IPS-18a (cell line): ENCODE measurements around the gene VPS54.
"Not testable (repeated sequence)": the region's sequence is repeated elsewhere in the genome, so short reads cannot be mapped to it uniquely, and the experiment has no call there.

Source experiments
- H3K27ac ChIP-seq: one replicate; pipeline ENCODE4 v1.5.1; 2013; ENCODE audit warnings: low read length
- H3K27me3 ChIP-seq: one replicate; pipeline ENCODE4 v1.6.1; 2013; ENCODE audit warnings: mild to moderate bottlenecking, low read length; ENCODE audit not compliant: control insufficient read depth, insufficient read depth
- H3K36me3 ChIP-seq: one replicate; pipeline ENCODE4 v1.6.1; 2013; ENCODE audit warnings: low read depth, low read length; ENCODE audit not compliant: control insufficient read depth
- H3K4me1 ChIP-seq: one replicate; pipeline ENCODE4 v1.6.1; 2013; ENCODE audit warnings: low read depth, low read length; ENCODE audit not compliant: control insufficient read depth
- H3K4me3 ChIP-seq: one replicate; pipeline ENCODE4 v1.5.1; 2013; ENCODE audit warnings: low read length
- H3K9ac ChIP-seq: one replicate; pipeline ENCODE4 v1.6.1; 2013; ENCODE audit warnings: mild to moderate bottlenecking, low read length, moderate library complexity
- H3K9me3 ChIP-seq: one replicate; pipeline ENCODE4 v1.6.1; 2013; ENCODE audit warnings: low read depth, low read length; ENCODE audit not compliant: control insufficient read depth

Gene VPS54

DNA sequence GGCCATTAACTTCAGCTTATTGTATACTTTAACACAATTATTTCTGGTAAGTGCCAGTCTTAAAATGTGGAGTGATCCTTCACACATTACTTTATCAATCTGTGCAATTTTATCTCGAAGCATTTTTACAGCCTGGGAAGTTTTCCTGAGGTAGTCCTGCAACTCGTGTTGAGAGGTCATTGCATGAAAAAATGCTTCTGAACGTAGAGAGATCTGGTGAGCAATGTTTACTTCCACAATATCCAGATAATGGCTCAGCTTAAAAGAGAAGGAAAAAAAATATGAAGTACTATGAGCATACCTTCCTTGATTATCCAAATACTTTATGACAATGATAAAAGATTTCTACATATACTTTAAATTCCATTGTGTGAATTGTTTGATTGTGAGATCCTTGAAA, 57.0 kb downstream of the VPS54 start:
- Histone ChIP-seq H3K27ac (no peak overlapping the region), H3K4me3 (no peak overlapping the region), H3K9ac (no peak overlapping the region), H3K27me3 (no peaks in the 10 kb centered on the region), H3K9me3 (no peaks in the 10 kb centered on the region), H3K4me1 (no peaks in the 10 kb centered on the region), H3K36me3 (peaks cover 10% of the 10 kb centered on the region)

DNA sequence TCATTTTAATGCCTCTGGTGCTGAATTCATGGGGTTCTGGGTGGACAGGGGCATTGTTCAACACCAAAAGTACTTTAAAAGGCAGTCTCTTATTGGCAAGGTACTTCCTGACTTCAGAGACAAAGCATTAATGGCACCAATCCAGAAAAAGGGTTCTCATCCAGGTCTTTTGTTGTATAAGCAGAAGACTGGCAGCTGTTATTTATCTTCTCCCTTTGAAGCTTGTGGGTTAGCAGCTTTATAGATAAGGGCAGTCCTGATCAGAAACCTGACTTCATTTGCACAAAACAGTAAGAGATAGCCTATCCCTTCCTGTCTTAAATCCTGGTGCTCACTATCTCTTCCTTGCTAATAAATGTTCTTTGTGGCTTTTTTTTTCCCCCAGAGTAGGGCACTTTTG, 68.8 kb downstream of the VPS54 start:
- Histone ChIP-seq H3K27me3 (no peaks in the 10 kb centered on the region), H3K9ac (no peak overlapping the region), H3K4me1 (no peaks in the 10 kb centered on the region), H3K27ac (no peak overlapping the region), H3K36me3 (no peaks in the 10 kb centered on the region), H3K9me3 (no peaks in the 10 kb centered on the region), H3K4me3 (no peak overlapping the region)

- H3K4me3 ChIP-seq, result no peak overlapping the region
- H3K36me3 ChIP-seq, result peaks cover 8% of the 10 kb centered on the region
Observed at GRCh38 chr2:63942788-63943187, 76.4 kb downstream of the VPS54 start.

GRCh38 chr2:63932104-63932503, 87.1 kb downstream of the VPS54 start:
- H3K27ac ChIP-seq, H3K4me3 ChIP-seq, H3K36me3 ChIP-seq, H3K9ac ChIP-seq, H3K27me3 ChIP-seq, H3K4me1 ChIP-seq, H3K9me3 ChIP-seq: not testable (repeated sequence)

More at GRCh38 chr2:63942788-63943187, 76.4 kb downstream of the VPS54 start:
- H3K9ac ChIP-seq, result no peak overlapping the region
- no peaks in the 10 kb centered on the region for H3K9me3 ChIP-seq
- no peak overlapping the region for H3K27ac ChIP-seq
- H3K4me1 ChIP-seq, result no peaks in the 10 kb centered on the region
- H3K27me3 ChIP-seq, result no peaks in the 10 kb centered on the region

- H3K27me3 ChIP-seq, result no peaks in the 10 kb centered on the region
- no peaks in the 10 kb centered on the region for H3K9me3 ChIP-seq
- no peaks in the 10 kb centered on the region for H3K36me3 ChIP-seq
Observed at GRCh38 chr2:63926815-63927214, 92.4 kb downstream of the VPS54 start.

GRCh38 chr2:63914311-63914710, 104.9 kb downstream of the VPS54 start:
- Histone ChIP-seq H3K27me3 (no peaks in the 10 kb centered on the region), H3K27ac (no peak overlapping the region), H3K4me1 (peaks cover 6% of the 10 kb centered on the region), H3K9ac (no peak overlapping the region), H3K4me3 (no peak overlapping the region), H3K9me3 (no peaks in the 10 kb centered on the region), H3K36me3 (peaks cover 25% of the 10 kb centered on the region)

More at GRCh38 chr2:63926815-63927214, 92.4 kb downstream of the VPS54 start:
- Histone ChIP-seq H3K9ac (no peak overlapping the region), H3K4me3 (no peak overlapping the region), H3K27ac (peak overlapping the region; percentile 30), H3K4me1 (peaks cover 9% of the 10 kb centered on the region)

- no peak overlapping the region for H3K27ac ChIP-seq
- H3K27me3 ChIP-seq, result no peaks in the 10 kb centered on the region
- H3K4me1 ChIP-seq, result no peaks in the 10 kb centered on the region
- H3K9me3 ChIP-seq, result peaks cover 8% of the 10 kb centered on the region
- H3K9ac ChIP-seq, result no peak overlapping the region
- H3K4me3 ChIP-seq, result no peak overlapping the region
- H3K36me3 ChIP-seq, result peaks cover 3% of the 10 kb centered on the region
Observed at GRCh38 chr2:63903003-63903402, 116.2 kb downstream of the VPS54 start.

GRCh38 chr2:63902149-63902548, 117.1 kb downstream of the VPS54 start:
- peaks cover 8% of the 10 kb centered on the region for H3K9me3 ChIP-seq
- H3K27me3 ChIP-seq, result no peaks in the 10 kb centered on the region
- H3K27ac ChIP-seq, result no peak overlapping the region
- no peak overlapping the region for H3K9ac ChIP-seq
- peaks cover 9% of the 10 kb centered on the region for H3K36me3 ChIP-seq
- H3K4me1 ChIP-seq, result no peaks in the 10 kb centered on the region
- no peak overlapping the region for H3K4me3 ChIP-seq

GRCh38 chr2:63899639-63900038, 119.6 kb downstream of the VPS54 start:
- H3K36me3 ChIP-seq, result peaks cover 13% of the 10 kb centered on the region

DNA sequence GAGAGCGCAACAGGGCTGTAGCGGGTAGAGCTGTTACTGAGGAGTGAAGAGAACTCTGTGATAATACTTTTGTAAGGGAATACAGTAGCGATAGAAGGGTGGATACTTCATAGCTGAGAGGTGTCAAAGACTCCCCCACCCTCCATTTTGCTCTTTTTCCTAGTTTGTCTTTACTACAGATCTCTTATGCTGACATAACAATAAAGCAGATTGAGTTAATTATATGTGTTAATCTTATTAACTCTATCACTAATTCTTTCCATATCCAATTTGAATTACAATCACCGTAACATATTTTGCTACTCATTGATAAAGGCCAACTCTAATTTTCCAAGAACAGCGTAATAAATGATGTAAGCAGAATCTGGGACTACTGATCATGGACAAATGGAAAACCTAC, 120.4 kb downstream of the VPS54 start:
- H3K27ac ChIP-seq, result no peak overlapping the region
- no peaks in the 10 kb centered on the region for H3K4me1 ChIP-seq
- H3K9ac ChIP-seq, result no peak overlapping the region
- peaks cover 17% of the 10 kb centered on the region for H3K36me3 ChIP-seq
- no peaks in the 10 kb centered on the region for H3K27me3 ChIP-seq
- peaks cover 8% of the 10 kb centered on the region for H3K9me3 ChIP-seq
- no peak overlapping the region for H3K4me3 ChIP-seq

More at GRCh38 chr2:63899639-63900038, 119.6 kb downstream of the VPS54 start:
- Histone ChIP-seq H3K9me3 (peaks cover 8% of the 10 kb centered on the region), H3K27me3 (no peaks in the 10 kb centered on the region), H3K4me1 (no peaks in the 10 kb centered on the region), H3K27ac (no peak overlapping the region), H3K9ac (no peak overlapping the region), H3K4me3 (no peak overlapping the region)

DNA sequence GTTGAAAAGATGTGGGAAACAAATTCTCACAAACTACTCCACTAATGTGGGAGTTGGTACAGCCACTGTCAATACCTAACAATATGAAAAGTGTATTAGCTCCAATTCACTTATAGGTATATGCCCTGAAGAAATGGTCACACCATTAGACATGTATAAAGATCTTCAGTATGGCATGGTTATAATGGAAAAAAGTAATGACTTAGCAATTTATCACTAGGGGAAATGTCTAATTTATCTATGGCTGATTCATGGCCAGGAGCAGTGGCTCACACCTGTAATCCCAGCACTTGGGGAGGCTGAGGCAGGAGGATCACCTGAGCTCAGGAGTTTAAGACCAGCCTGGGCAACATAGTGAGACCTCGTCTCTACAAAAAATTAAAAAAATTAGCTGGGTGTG, 125.1 kb downstream of the VPS54 start:
- Histone ChIP-seq H3K27me3 (no peaks in the 10 kb centered on the region), H3K9me3 (no peaks in the 10 kb centered on the region), H3K9ac (no peak overlapping the region), H3K36me3 (peaks cover 60% of the 10 kb centered on the region), H3K4me3 (no peak overlapping the region), H3K4me1 (no peaks in the 10 kb centered on the region), H3K27ac (no peak overlapping the region)

DNA sequence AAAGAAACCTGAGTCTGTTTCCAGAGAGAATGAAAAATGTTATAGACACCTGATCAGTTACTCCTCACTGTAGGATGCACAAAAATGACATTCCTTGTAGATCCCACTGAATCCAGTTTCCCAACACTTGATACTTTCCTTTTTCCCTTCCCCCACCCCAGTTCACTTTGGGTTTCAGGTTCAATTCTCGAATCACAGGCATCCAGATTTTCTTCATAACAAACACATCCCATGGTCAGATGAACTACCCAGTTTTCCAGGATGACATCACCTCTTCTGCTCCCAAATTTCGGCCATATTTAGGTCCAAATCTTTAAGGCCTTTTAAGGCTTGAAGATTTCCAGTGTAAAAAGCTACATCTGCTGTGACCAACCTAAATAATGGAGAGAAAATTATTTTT, 126.1 kb downstream of the VPS54 start:
- Histone ChIP-seq H3K4me1 (peaks cover 5% of the 10 kb centered on the region), H3K4me3 (no peak overlapping the region), H3K9ac (no peak overlapping the region), H3K36me3 (peaks cover 70% of the 10 kb centered on the region), H3K27ac (no peak overlapping the region), H3K27me3 (no peaks in the 10 kb centered on the region), H3K9me3 (no peaks in the 10 kb centered on the region)
